Stomach (tissue), 9 donors: ENCODE measurements around the gene PSME1. TPM values are rescaled to one million over a fixed set of nuclear protein-coding genes. Genes with fewer than 3 reads are reported as not detected.
A peak's percentile ranks its signal among the peaks of the same experiment; 100 is the strongest.
"Not testable (repeated sequence)": the region's sequence is repeated elsewhere in the genome, so short reads cannot be mapped to it uniquely, and the experiment has no call there.

Source experiments
- DNase-seq, 2 donors: peaks; one replicate each; pipeline versions ENCODE4 v3.0.0 to v3.0.0-alpha.2; 2013 to 2019
- H3K27ac ChIP-seq, 5 donors: fragments of 200-600 bp in 4 of 5; sonication (generic) in 4 of 5; one replicate each; pipeline ENCODE4 v1.5.1; 2013 to 2019; ENCODE audit warnings: mild to moderate bottlenecking in 1 of 5, moderate library complexity in 1 of 5
- H3K27me3 ChIP-seq, 3 donors: fragments of 200-600 bp; sonication (generic); one replicate each; pipeline ENCODE4 v1.5.1; 2017 to 2019; ENCODE audit warnings: mixed run types in 1 of 3
- H3K36me3 ChIP-seq, 4 donors: fragments of 200-600 bp; sonication (generic); 1 replicate in 3 of 4; 2 replicates in 1 of 4; pipeline ENCODE4 v1.5.1; 2016 to 2019
- H3K4me1 ChIP-seq, 4 donors: fragments of 200-600 bp; sonication (generic); one replicate each; pipeline ENCODE4 v1.5.1; 2016 to 2019
- H3K4me3 ChIP-seq, 4 donors: fragments of 200-600 bp; sonication (generic) in 3 of 4; one replicate each; pipeline ENCODE4 v1.5.1; 2016 to 2019; ENCODE audit warnings: mild to moderate bottlenecking in 1 of 4
- H3K9me3 ChIP-seq, 4 donors: fragments of 200-600 bp; sonication (generic); one replicate each; pipeline ENCODE4 v1.5.1; 2016 to 2019
- EP300 ChIP-seq: sonication (generic); formaldehyde crosslinking; IDR thresholded peaks from one replicate; pipeline ENCODE4 v1.6.1; 2017; ENCODE audit warnings: antibody characterized with exemption
- POLR2A ChIP-seq, 4 donors: fragments of 450-650 bp; IDR thresholded peaks; one replicate each; pipeline ENCODE4 v1.6.1; 2016; ENCODE audit warnings: antibody characterized with exemption in 4 of 4, control low read depth in 2 of 4, mild to moderate bottlenecking in 1 of 4, moderate library complexity in 1 of 4
- POLR2AphosphoS5 ChIP-seq, 3 donors: sonication (generic); formaldehyde crosslinking; IDR thresholded peaks; one replicate each; pipeline ENCODE4 v1.6.1; 2016; ENCODE audit warnings: antibody characterized with exemption in 3 of 3
- WGBS, 5 donors: extraction: QIAGEN DNeasy Blood & Tissue Kit in 3 of 5; methylation state at CpG; one replicate each; pipeline versions ENCODE4 v1.1.5 to v1.1.7; 2013 to 2018; 5-methylcytosine and 5-hydroxymethylcytosine counted together
- intact Hi-C: fragments of 100-400 bp; cut with DNase I; formaldehyde crosslinking; loops from one replicate; pipeline ENCODE4 v1.15.1; 2023; ENCODE audit warnings: low total_unique reads
- polyA plus RNA-seq, 3 donors: library from polyadenylated mRNA; stranded (reverse); fragments of 200-250 nt; gene quantifications; one replicate each; pipeline ENCODE4 v1.2.3, GENCODE V29; 2013
- total RNA-seq, 5 donors: library from RNA; depleted of rRNA; stranded (reverse); fragments of >200 nt; gene quantifications; one replicate each; pipeline versions ENCODE4 v1.1.0 to v1.2.3, GENCODE V29; 2014 to 2016
- TF ChIP-seq, protein P1 (sequence below), 7 experiments: fragments of 450-650 bp in 4 of 7; fragments of 200-600 bp in 3 of 7; sonication (generic) in 3 of 7; IDR thresholded peaks; one replicate each; pipeline ENCODE4 v1.5.1; 2016 to 2019; ENCODE audit warnings: antibody characterized with exemption in 7 of 7, control low read depth in 2 of 7, mild to moderate bottlenecking in 1 of 7
- donor health status: healthy with polysubstance abuse.
- donor health status: Bipolar disorder and iron deficiency.
- donor health status: healthy.

PSME1 gene
- total and polyA plus RNA-seq, 8 donors, result 38.5 to 322 (median 114) TPM

- intact Hi-C loops, result loop anchor here (10.0 kb wide), 1 partner anchor 49 kb away; the partner anchor contains the start of gene CARMIL3
- Histone ChIP-seq H3K4me1 (peaks cover 0 to 10% (median 6%) of the 10 kb centered on the region in 4 donors), H3K4me3 (no peak overlapping the region), H3K27me3 (no peaks in the 10 kb centered on the region), H3K27ac (no peak overlapping the region), H3K9me3 (no peaks in the 10 kb centered on the region), H3K36me3 (peaks cover 0 to 53% (median 40%) of the 10 kb centered on the region in 4 donors)
- TF ChIP-seq POLR2A (IDR thresholded peaks at IDR 0.05), result no peak
- TF ChIP-seq, protein P1, sequence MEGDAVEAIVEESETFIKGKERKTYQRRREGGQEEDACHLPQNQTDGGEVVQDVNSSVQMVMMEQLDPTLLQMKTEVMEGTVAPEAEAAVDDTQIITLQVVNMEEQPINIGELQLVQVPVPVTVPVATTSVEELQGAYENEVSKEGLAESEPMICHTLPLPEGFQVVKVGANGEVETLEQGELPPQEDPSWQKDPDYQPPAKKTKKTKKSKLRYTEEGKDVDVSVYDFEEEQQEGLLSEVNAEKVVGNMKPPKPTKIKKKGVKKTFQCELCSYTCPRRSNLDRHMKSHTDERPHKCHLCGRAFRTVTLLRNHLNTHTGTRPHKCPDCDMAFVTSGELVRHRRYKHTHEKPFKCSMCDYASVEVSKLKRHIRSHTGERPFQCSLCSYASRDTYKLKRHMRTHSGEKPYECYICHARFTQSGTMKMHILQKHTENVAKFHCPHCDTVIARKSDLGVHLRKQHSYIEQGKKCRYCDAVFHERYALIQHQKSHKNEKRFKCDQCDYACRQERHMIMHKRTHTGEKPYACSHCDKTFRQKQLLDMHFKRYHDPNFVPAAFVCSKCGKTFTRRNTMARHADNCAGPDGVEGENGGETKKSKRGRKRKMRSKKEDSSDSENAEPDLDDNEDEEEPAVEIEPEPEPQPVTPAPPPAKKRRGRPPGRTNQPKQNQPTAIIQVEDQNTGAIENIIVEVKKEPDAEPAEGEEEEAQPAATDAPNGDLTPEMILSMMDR (IDR thresholded peaks at IDR 0.05), result no peak
- no peak for DNase-seq
- WGBS, 5 donors, result 93 to 97% (median 95%) methylated on average over 12 to 13 of the region's 13 CpGs
Observed at GRCh38 chr14:24103451-24103850, 32.5 kb upstream of the PSME1 start.

DNA sequence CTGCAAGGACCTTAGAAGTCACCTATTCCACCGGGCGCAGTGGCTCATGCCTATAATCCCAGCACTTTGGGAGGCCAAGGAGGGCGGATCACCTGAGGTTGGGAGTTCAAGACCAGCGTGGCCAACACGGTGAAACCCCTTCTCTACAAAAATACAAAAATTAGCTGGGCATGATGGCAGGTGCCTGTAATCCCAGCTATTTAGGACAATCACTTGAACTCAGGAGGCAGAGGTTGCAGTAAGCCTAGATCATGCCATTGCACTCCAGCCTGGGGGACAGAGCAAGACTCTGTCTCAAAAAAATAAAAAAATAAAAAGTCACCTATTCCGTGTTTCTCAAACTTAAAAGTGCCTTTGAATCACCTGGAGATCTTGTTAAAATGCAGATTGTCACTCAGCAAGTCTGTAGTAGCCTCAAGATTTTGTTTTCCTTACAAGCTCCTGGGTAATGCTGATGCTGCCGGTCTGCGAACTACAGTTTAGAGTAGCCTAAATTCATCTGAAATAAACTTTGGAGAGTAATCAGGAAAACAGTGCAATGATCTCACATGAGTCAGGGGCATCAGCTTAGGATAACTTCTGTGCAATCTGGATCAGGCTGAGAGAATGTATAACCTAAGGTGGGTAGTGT lies 30.3 kb upstream of the PSME1 start:
- not testable (repeated sequence) for H3K4me3 ChIP-seq, DNase-seq, H3K27ac ChIP-seq, H3K27me3 ChIP-seq, H3K9me3 ChIP-seq
- intact Hi-C loops, result loop anchor here (10.0 kb wide), 1 partner anchor 51 kb away; the partner anchor contains the start of gene CARMIL3
- WGBS, 5 donors, result 84 to 93% (median 91%) methylated on average over 8 of the region's 8 CpGs
- peaks cover 0 to 31% (median 20%) of the 10 kb centered on the region in 4 donors for H3K36me3 ChIP-seq
- peaks cover 5 to 15% (median 8%) of the 10 kb centered on the region in 4 donors for H3K4me1 ChIP-seq

DNA sequence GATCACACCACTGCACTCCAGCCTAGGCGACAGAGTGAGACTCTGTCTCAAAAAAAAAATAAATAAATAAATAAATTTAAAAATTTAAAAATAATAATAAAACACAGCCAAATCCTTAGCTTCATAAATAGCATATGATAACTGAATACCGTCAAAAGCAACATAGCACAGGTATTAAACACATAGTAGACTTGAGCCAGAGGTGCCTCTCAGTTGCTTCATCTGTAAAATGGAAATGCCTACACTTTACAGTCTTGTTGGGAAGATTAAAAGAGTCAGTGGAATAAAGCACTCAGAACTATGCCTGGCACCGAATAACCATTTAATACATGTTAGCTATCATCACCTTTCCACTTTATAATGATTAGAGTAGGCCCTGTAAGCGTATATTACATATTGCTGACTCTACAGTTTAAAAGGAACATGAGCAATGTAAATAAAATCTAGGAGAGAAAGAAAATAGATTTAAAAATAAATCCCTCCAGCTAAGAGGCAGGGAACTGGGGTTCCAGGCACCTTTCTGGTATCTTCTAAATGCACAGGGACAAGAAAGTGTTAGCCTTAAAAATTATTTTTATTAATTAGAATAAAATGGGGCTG lies 29.2 kb upstream of the PSME1 start:
- Histone ChIP-seq H3K4me1 (peaks cover 5 to 19% (median 13%) of the 10 kb centered on the region in 4 donors), H3K36me3 (peaks cover 0 to 22% (median 16%) of the 10 kb centered on the region in 4 donors), H3K4me3 (no peak overlapping the region), H3K9me3 (no peaks in the 10 kb centered on the region), H3K27ac (no peak overlapping the region), H3K27me3 (no peaks in the 10 kb centered on the region)
- TF ChIP-seq, protein P1 (IDR thresholded peaks at IDR 0.05), result no peak
- TF ChIP-seq POLR2AphosphoS5 (IDR thresholded peaks at IDR 0.05) (no peak), EP300 (no peak), POLR2A (IDR thresholded peaks at IDR 0.05) (no peak)
- WGBS, 5 donors, result 67 to 79% (median 74%) methylated on average over 4 of the region's 4 CpGs
- DNase-seq, result no peak
- intact Hi-C loops, result loop anchor here (10.0 kb wide), 1 partner anchor 52 kb away; the partner anchor contains the start of gene CARMIL3

- TF ChIP-seq EP300, result no peak
- no peak for TF ChIP-seq POLR2AphosphoS5 (IDR thresholded peaks at IDR 0.05)
- TF ChIP-seq, protein P1 (IDR thresholded peaks at IDR 0.05), result no peak
- TF ChIP-seq POLR2A (IDR thresholded peaks at IDR 0.05), result no peak
Observed at GRCh38 chr14:24108336-24108874, 27.6 kb upstream of the PSME1 start.

More at GRCh38 chr14:24108336-24108874, 27.6 kb upstream of the PSME1 start:
- 33 to 45% (median 41%) methylated on average over 5 of the region's 5 CpGs for WGBS, 5 donors
- no peak overlapping the region for H3K4me3 ChIP-seq
- peaks cover 8 to 21% (median 16%) of the 10 kb centered on the region in 4 donors for H3K4me1 ChIP-seq
- intact Hi-C loops, result loop anchor here (10.0 kb wide), 1 partner anchor 54 kb away; the partner anchor contains the start of gene CARMIL3
- H3K36me3 ChIP-seq, result peaks cover 0 to 14% (median 7%) of the 10 kb centered on the region in 4 donors
- no peak for DNase-seq
- peak overlapping the region in 4 of 5 donors; percentile 13 to 68 (median 48) for H3K27ac ChIP-seq
- no peaks in the 10 kb centered on the region for H3K27me3 ChIP-seq
- H3K9me3 ChIP-seq, result no peaks in the 10 kb centered on the region
